NCI-H146 treated with DMSO at 0.1 percent for 48 hours (cell line): Measurements from ENCODE around the gene CAPN12.

Source experiments
- DNase-seq: peaks from one replicate; lab custom pipeline; 2025; ENCODE audit not compliant: unreplicated experiment; lab: John Stamatoyannopoulos, UW

The CAPN12 gene

DNA sequence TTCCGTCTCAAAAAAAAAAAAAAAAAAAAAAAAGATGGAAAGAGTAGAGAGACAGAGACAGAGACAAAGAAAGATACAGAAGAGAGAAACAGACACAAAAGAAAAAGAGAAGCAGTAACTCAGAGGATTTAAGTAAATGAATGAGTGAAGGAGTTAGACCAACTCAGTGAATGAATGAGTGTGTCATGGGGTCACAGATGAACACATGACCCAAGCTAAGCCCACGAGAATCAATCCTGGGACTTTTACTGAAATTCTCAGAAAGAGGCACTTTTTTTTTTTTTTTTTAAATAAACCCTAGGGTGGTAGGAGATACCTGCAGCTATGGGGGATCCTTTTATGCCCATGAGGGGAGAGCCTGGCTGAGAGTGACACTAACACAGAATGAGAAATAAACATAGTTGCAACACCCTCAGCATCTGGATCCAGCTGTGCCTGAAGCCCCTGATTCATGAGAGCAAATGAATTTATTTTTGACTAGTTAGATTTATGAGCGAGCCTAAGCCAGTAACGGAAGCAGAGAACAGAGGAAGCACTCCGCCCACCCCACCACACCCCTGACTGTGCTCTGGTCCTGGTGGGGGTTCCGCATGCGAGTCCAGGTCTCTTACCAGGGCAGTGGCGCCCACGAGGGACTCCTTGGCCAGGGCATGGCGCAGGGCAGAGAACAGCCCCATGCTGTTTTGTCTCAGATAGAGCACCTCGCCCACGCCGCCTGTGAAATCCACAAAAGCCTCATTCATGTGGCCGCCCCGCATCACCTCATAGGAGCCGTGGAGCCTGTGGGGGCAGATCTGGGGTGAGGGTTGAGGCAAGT is 4.6 kb downstream of the CAPN12 start:
- no peak for DNase-seq

- no peak for DNase-seq
These were observed 6.1 kb downstream of the CAPN12 start for GRCh38 chr19:38737921-38738737.

DNA sequence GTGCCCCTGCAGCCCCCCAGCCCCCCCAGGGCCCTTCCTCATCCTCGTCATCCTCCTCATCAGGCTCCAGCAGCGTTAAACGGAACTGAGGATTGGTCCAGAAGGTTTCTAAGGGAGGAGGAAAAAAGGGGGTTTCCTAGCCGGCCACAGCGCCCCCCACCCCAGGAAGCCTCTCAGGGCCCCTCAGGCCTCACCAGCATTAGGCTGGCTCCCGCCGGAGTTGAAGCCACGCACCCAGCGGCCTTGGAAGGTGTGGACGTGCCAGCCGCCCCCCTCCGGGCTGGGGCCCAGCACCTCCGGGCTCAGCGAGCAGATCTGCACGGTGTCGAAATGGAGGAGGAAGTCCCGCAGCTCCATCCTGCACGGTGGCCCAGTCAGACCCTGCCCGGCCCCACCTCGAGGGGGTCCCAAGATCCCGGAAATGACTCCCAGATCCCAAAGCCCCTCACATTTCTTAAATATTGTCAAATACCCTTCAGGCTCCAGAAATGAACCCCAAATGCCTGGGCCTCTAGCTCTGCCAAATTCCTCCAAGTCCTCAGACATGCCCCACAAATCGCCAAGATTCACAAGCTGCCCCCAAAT is 6.9 kb downstream of the CAPN12 start:
- DNase-seq, result no peak

DNA sequence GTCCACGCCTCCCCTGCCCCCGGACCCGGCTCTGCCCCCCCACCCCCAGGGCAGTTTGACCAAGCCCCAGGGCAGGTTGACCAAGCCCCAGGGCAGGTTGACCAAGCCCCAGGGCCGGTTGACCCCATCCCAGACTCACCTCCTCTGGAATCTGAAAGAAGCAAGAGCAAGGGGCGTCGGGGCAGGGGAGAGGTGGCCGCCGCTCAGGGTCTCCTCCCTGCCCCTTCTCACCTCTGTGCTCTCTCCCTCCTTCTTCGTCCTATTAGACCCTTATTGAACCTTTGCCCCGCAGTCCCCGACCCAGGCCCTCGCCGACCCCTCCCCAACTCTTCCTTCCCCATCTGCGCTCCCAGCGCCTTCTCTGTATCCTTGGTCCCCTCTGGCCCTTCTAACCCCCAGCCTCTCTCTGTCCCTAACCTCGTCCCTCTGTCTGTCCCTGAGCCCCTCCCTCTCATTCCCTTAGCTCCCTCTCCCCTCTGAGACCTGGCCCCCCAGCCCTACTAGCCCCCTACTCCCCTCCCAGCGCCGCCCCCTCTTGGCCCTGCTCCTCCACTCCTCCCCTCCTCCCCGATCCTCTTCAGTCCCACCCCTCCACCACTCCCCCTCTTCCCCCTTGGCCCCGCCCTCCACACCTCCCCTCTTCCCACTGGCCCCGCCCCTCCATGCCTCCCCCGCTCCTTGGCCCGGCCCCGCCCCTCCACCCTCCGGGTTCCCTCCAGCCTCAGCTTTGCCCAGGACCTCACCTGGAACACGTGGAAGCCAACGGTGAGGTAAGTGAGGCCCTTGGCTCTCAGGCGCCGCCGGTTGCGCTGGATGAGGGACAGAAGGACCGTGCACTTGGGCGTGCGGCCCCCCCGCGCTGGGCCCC is 7.6 kb downstream of the CAPN12 start:
- peak; percentile 47 for DNase-seq

- DNase-seq, result no peak
These were observed 8.2 kb downstream of the CAPN12 start for GRCh38 chr19:38736036-38736412.

DNA sequence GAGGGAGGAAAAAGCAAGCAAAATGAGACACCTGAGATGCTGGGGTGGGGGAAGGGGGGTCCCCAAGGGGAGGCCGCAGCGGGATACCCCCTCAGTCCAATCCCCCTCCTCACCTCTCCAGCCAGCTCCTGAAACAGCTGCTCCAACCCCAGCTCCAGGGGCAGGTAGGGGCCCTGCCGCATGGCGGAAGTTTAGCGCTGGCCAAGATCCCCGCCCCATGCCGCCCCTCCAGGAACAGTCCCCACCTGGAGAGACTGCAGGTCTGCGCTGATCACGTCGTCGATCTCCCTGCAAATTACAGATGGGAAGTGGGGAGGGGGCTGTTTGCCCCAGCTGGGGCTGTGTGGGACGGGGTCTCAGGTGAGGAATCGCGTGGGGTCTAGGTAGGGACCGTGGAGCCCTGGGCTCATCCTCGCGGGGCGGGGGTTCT is 9.0 kb downstream of the CAPN12 start:
- DNase-seq, result peak; percentile 10

GRCh38 chr19:38734426-38735256 is 9.6 kb downstream of the CAPN12 start:
- DNase-seq, result no peak

GRCh38 chr19:38734176-38734425 is 10.2 kb downstream of the CAPN12 start:
- no peak for DNase-seq

- DNase-seq, result no peak
These were observed 10.6 kb downstream of the CAPN12 start for GRCh38 chr19:38733493-38734175.

DNA sequence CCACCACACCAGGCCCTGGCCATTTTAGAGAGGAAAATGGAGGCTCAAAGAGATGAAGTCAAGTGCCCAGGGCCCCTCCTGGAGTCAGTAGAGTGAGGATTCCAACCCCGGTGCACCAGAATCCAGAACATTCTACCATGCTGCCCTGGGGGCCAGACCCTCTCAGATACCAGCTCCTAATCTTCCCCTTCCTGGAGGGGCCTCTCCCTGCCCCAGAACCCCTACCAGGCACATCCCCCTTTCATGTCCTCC is 11.1 kb downstream of the CAPN12 start:
- DNase-seq, result no peak

DNA sequence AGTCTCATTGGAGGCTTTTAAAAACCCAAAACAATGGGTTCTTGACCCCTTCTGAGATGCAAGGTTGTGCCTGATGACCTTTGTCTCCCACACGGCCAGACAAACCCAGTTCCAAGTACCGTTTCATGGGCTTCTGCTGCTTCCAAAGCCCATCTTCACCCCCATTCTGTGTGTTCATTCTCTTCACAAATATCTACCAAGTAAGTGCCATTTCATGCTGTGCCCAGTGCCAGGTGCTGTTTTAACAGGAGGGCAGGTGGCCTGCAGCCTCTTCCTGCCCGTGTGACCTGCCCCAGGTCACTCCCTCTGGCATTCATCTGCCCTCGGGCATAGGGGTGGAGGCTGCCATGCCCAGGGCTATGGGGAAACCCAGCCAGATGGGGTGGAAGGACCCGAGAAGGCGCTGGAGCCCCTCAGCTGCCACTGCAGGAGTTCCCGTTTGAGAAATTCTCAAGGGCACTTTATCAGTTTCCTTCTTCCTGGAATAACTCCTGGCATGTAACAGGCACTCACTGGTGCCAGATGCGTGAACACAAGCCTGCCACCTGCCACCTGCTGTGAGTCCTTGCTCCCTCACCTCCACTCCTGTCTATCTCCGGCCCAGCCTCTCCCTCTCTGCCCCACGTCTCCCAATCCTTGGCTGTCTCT is 12.5 kb downstream of the CAPN12 start:
- DNase-seq, result no peak

GRCh38 chr19:38730731-38731589 is 13.3 kb downstream of the CAPN12 start:
- no peak for DNase-seq

GRCh38 chr19:38730470-38730730 is 13.9 kb downstream of the CAPN12 start:
- DNase-seq, result no peak

DNA sequence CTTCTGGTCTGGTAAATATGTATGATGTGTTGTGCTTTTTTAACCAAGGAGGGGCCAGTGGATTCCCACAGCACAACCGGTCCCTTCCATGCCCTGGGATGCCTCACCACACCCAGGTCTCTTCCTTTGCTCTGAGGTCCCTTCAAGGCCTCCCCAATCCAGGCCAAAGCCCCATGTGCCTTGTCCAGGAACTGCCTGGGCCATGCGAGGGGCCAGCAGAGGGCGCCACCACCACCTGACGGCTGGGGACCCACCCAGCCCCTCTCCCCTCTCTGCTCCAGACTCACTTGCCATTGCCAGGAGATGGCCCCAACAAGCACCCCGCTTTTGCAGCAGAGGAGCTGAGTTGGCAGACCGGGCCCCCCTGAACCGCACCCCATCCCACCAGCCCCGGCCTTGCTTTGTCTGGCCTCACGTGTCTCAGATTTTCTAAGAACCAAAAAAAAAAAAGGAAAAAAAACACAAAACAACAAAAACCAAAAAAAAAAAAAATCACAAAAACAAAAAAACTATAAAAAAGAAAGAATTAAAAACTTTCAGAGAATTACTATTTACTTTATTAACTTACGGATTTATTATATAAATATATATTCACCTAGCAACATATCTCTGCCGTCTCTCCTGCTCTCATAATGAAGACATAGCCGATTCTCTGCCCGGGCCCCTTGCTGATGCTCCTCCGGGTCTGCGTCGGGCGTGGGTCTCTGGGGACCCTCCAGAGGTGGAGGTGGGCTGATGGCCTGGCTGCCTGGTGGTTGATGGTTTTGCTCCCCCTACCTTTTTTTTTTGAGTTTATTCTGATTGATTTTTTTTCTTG is 14.4 kb downstream of the CAPN12 start:
- DNase-seq, result peak; percentile 10

DNA sequence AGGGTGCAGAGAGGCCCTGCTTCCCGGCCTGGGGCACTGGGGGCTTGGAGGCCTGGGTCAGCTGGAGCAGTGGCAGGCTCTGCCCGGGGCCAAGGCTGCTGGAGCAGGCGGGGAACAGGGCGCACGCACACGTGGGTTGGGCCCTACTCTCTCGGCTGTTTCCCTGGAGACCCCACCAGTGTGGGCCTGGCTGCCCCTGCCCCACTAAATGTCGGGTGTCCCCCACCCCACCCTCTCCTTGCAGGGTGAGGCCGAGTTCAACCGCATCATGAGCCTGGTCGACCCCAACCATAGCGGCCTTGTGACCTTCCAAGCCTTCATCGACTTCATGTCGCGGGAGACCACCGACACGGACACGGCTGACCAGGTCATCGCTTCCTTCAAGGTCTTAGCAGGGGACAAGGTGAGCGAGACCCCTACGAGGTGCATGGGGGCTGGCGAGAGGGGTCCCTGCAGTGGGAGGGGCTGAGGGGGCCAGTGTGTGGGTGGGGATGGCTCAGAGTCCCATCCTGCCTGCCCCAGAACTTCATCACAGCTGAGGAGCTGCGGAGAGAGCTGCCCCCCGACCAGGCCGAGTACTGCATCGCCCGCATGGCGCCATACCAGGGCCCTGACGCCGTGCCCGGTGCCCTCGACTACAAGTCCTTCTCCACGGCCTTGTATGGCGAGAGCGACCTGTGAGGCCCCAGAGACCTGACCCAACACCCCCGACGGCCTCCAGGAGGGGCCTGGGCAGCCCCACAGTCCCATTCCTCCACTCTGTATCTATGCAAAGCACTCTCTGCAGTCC is 15.3 kb downstream of the CAPN12 start:
- no peak for DNase-seq

DNA sequence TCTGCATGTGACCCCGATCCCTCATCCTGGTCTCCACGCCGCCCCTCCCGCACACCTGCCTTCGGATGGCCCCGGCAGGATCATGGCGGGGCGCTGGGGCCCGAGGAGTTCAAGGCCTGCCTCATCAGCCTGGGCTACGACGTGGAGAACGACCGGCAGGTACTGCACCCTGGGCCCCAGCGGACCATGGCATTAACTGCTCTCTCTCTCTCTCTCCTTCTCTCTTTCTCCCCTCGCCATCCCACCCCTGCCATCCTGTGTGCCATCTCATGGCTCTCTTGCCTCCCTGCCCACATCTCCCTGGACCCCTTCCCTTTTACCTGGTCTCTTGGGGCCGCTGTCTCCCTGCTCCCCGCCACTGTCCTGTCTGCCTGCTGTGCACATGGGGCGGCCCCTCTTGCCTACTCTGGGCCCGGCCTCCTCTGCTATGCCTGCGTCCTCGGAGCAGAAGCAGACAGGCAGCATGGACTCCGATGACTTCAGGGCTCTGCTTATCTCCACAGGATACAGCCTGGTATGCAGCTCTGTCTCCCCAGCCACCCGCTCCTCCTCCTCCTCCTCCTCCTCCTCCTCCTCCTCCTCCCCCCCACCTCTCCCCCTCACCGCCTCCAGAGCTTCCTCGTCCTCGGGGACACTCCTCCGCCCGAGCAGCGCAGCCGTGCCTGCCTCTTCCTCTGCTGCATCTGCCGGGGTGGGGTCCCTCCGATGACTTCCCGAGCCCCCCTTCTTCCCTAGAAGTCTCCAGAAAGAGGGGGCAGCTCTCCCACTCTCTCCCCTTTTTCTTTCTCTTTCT is 16.2 kb downstream of the CAPN12 start:
- DNase-seq, result no peak
